Testis (tissue), 2 donors: ENCODE measurements around the gene AGBL1.

Experiments used
- POLR2A ChIP-seq: fragments of 450-650 bp; IDR thresholded peaks from one replicate; pipeline ENCODE4 v1.6.1; 2017; ENCODE audit warnings: antibody characterized with exemption, mild to moderate bottlenecking, moderate library complexity
- TF ChIP-seq, protein P1 (sequence below), 3 experiments: fragments of 450-650 bp in 2 of 3; fragments of 200-600 bp in 1 of 3; sonication (generic) in 1 of 3; IDR thresholded peaks; one replicate each; pipeline ENCODE4 v1.5.1; 2016 to 2019; ENCODE audit warnings: antibody characterized with exemption in 3 of 3, mild to moderate bottlenecking in 2 of 3, moderate library complexity in 1 of 3

DNA sequence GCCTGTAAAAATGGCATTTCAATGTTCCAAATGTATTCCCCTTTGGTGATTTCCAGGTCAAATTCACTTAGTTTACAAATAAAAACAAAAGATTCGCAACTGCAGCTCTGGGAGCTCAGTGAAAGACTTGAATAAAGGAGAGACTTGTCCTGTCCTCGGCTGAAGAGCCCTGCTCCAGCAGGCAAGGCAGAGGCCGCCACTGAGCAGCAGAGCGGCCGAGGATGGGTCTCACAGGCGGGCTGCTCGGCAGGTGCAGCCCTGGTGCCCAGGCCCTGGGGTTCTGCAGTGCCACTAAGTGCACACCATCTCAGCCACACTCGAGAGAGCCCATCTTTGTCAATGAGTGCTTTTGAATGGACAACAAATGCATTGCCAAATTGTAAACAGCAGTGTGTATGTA lies 856.2 kb downstream of the AGBL1 start:
- TF ChIP-seq, protein P1, sequence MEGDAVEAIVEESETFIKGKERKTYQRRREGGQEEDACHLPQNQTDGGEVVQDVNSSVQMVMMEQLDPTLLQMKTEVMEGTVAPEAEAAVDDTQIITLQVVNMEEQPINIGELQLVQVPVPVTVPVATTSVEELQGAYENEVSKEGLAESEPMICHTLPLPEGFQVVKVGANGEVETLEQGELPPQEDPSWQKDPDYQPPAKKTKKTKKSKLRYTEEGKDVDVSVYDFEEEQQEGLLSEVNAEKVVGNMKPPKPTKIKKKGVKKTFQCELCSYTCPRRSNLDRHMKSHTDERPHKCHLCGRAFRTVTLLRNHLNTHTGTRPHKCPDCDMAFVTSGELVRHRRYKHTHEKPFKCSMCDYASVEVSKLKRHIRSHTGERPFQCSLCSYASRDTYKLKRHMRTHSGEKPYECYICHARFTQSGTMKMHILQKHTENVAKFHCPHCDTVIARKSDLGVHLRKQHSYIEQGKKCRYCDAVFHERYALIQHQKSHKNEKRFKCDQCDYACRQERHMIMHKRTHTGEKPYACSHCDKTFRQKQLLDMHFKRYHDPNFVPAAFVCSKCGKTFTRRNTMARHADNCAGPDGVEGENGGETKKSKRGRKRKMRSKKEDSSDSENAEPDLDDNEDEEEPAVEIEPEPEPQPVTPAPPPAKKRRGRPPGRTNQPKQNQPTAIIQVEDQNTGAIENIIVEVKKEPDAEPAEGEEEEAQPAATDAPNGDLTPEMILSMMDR (IDR thresholded peaks at IDR 0.05) = no peak
- no peak for TF ChIP-seq POLR2A
